ENCODE data around the gene SYDE1. TPM values are rescaled to one million over a fixed set of nuclear protein-coding genes. Genes with fewer than 3 reads are reported as not detected.

SYDE1 gene
- total and polyA plus RNA-seq, 2 experiments from 2014 or later = 4.1 to 21.4 TPM

GRCh38 chr19:15123031-15123890 lies 16.1 kb downstream of the SYDE1 start (continued):
- TF ChIP-seq, protein P1, sequence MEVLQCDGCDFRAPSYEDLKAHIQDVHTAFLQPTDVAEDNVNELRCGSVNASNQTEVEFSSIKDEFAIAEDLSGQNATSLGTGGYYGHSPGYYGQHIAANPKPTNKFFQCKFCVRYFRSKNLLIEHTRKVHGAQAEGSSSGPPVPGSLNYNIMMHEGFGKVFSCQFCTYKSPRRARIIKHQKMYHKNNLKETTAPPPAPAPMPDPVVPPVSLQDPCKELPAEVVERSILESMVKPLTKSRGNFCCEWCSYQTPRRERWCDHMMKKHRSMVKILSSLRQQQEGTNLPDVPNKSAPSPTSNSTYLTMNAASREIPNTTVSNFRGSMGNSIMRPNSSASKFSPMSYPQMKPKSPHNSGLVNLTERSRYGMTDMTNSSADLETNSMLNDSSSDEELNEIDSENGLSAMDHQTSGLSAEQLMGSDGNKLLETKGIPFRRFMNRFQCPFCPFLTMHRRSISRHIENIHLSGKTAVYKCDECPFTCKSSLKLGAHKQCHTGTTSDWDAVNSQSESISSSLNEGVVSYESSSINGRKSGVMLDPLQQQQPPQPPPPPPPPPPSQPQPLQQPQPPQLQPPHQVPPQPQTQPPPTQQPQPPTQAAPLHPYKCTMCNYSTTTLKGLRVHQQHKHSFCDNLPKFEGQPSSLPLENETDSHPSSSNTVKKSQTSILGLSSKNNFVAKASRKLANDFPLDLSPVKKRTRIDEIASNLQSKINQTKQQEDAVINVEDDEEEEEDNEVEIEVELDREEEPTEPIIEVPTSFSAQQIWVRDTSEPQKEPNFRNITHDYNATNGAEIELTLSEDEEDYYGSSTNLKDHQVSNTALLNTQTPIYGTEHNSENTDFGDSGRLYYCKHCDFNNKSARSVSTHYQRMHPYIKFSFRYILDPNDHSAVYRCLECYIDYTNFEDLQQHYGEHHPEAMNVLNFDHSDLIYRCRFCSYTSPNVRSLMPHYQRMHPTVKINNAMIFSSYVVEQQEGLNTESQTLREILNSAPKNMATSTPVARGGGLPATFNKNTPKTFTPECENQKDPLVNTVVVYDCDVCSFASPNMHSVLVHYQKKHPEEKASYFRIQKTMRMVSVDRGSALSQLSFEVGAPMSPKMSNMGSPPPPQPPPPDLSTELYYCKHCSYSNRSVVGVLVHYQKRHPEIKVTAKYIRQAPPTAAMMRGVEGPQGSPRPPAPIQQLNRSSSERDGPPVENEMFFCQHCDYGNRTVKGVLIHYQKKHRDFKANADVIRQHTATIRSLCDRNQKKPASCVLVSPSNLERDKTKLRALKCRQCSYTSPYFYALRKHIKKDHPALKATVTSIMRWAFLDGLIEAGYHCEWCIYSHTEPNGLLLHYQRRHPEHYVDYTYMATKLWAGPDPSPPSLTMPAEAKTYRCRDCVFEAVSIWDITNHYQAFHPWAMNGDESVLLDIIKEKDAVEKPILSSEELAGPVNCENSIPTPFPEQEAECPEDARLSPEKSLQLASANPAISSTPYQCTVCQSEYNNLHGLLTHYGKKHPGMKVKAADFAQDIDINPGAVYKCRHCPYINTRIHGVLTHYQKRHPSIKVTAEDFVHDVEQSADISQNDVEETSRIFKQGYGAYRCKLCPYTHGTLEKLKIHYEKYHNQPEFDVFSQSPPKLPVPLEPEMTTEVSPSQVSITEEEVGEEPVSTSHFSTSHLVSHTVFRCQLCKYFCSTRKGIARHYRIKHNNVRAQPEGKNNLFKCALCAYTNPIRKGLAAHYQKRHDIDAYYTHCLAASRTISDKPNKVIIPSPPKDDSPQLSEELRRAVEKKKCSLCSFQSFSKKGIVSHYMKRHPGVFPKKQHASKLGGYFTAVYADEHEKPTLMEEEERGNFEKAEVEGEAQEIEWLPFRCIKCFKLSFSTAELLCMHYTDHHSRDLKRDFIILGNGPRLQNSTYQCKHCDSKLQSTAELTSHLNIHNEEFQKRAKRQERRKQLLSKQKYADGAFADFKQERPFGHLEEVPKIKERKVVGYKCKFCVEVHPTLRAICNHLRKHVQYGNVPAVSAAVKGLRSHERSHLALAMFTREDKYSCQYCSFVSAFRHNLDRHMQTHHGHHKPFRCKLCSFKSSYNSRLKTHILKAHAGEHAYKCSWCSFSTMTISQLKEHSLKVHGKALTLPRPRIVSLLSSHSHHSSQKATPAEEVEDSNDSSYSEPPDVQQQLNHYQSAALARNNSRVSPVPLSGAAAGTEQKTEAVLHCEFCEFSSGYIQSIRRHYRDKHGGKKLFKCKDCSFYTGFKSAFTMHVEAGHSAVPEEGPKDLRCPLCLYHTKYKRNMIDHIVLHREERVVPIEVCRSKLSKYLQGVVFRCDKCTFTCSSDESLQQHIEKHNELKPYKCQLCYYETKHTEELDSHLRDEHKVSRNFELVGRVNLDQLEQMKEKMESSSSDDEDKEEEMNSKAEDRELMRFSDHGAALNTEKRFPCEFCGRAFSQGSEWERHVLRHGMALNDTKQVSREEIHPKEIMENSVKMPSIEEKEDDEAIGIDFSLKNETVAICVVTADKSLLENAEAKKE (CRISPR knock-in tag; IDR thresholded peaks at IDR 0.05) = no peak
- TF ChIP-seq POLR2AphosphoS5 (IDR thresholded peaks at IDR 0.05; ENCODE audit: low read depth) = no peak
- TF ChIP-seq ZNF331 (CRISPR knock-in tag; IDR thresholded peaks at IDR 0.05; ENCODE audit: low read depth) = no peak
- TF ChIP-seq, protein P2, sequence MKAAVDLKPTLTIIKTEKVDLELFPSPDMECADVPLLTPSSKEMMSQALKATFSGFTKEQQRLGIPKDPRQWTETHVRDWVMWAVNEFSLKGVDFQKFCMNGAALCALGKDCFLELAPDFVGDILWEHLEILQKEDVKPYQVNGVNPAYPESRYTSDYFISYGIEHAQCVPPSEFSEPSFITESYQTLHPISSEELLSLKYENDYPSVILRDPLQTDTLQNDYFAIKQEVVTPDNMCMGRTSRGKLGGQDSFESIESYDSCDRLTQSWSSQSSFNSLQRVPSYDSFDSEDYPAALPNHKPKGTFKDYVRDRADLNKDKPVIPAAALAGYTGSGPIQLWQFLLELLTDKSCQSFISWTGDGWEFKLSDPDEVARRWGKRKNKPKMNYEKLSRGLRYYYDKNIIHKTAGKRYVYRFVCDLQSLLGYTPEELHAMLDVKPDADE (IDR thresholded peaks at IDR 0.05) = no peak
- TF ChIP-seq CREB1 (CRISPR knock-in tag; IDR thresholded peaks at IDR 0.05; ENCODE audit: low read depth) = no peak
- TF ChIP-seq, protein P3, sequence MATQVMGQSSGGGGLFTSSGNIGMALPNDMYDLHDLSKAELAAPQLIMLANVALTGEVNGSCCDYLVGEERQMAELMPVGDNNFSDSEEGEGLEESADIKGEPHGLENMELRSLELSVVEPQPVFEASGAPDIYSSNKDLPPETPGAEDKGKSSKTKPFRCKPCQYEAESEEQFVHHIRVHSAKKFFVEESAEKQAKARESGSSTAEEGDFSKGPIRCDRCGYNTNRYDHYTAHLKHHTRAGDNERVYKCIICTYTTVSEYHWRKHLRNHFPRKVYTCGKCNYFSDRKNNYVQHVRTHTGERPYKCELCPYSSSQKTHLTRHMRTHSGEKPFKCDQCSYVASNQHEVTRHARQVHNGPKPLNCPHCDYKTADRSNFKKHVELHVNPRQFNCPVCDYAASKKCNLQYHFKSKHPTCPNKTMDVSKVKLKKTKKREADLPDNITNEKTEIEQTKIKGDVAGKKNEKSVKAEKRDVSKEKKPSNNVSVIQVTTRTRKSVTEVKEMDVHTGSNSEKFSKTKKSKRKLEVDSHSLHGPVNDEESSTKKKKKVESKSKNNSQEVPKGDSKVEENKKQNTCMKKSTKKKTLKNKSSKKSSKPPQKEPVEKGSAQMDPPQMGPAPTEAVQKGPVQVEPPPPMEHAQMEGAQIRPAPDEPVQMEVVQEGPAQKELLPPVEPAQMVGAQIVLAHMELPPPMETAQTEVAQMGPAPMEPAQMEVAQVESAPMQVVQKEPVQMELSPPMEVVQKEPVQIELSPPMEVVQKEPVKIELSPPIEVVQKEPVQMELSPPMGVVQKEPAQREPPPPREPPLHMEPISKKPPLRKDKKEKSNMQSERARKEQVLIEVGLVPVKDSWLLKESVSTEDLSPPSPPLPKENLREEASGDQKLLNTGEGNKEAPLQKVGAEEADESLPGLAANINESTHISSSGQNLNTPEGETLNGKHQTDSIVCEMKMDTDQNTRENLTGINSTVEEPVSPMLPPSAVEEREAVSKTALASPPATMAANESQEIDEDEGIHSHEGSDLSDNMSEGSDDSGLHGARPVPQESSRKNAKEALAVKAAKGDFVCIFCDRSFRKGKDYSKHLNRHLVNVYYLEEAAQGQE (IDR thresholded peaks at IDR 0.05; ENCODE audit: unreplicated experiment) = no peak
- no peak for TF ChIP-seq JUNB (IDR thresholded peaks at IDR 0.05; ENCODE audit: unreplicated experiment)
- no peak for TF ChIP-seq NANOG (IDR thresholded peaks at IDR 0.05; ENCODE audit: borderline replicate concordance)
- TF ChIP-seq STAT1 (IDR thresholded peaks at IDR 0.05; ENCODE audit: unreplicated experiment) = no peak
- TF ChIP-seq EZH2phosphoT487 (IDR thresholded peaks at IDR 0.05; ENCODE audit: unreplicated experiment) = no peak
